Epithelial cell of proximal tubule (primary cell): ENCODE measurements around the gene NAV1. TPM values are rescaled to one million over a fixed set of nuclear protein-coding genes. Genes with fewer than 3 reads are reported as not detected.

ENCODE experiments used
- DNase-seq: peaks from one replicate; pipeline ENCODE4 v3.0.0-alpha.2; 2011; ENCODE audit warnings: low read depth
- H3K4me3 ChIP-seq: 2 replicates; pipeline ENCODE4 v1.5.1; 2011; ENCODE audit warnings: low read depth, mild to moderate bottlenecking, low read length
- total RNA-seq: library from RNA; depleted of rRNA; stranded (reverse); fragments of >200 nt; gene quantifications from 2 replicates; pipeline ENCODE4 v1.2.3, GENCODE V29; 2015
- TF ChIP-seq, protein P1 (sequence below): conservative IDR thresholded peaks from 2 replicates; pipeline ENCODE4 v1.5.1; 2012; ENCODE audit warnings: low read depth, mild to moderate bottlenecking, low read length

Gene NAV1
- total RNA-seq, 1 donor from 2014 or later = 24.3 TPM

DNA sequence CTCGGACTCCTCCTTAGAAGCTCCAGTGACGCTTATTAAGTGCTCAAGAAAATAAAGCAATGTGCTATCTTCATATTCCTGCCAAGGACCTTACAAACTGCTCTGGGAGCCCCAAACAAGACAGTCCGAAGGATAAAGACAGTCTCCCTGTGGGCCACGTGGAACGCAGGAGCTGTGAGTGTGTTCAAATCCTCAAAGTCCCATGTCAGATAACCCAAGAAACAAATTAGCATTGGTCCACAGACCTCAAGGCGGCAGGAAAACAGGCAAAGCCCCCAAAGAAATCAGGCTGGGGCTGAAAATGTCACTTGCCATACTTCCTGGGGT, 3.0 kb upstream of the NAV1 start:
- TF ChIP-seq, protein P1, sequence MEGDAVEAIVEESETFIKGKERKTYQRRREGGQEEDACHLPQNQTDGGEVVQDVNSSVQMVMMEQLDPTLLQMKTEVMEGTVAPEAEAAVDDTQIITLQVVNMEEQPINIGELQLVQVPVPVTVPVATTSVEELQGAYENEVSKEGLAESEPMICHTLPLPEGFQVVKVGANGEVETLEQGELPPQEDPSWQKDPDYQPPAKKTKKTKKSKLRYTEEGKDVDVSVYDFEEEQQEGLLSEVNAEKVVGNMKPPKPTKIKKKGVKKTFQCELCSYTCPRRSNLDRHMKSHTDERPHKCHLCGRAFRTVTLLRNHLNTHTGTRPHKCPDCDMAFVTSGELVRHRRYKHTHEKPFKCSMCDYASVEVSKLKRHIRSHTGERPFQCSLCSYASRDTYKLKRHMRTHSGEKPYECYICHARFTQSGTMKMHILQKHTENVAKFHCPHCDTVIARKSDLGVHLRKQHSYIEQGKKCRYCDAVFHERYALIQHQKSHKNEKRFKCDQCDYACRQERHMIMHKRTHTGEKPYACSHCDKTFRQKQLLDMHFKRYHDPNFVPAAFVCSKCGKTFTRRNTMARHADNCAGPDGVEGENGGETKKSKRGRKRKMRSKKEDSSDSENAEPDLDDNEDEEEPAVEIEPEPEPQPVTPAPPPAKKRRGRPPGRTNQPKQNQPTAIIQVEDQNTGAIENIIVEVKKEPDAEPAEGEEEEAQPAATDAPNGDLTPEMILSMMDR = no peak
- no peak overlapping the region for H3K4me3 ChIP-seq
- DNase-seq = no peak

DNA sequence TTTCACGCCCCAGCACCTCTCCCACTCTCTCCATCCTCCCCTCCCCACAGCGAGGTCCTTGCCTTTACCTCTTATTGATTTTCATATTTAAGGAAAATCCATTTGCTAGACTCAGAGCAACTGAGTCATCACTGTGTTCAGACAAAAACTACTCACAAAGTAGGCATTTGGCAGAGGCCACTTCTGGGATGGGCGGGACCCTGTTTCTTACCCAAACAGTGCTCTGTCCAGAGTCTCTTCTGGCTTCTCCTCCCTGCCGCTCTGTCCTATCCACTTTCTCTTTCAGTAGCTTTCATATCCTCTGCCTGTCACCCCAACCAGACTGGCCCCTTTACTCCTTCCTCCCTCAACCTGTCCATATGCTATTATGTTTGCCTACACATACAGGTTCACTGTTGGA, 2.4 kb upstream of the NAV1 start:
- DNase-seq = no peak
- no peak overlapping the region for H3K4me3 ChIP-seq

DNA sequence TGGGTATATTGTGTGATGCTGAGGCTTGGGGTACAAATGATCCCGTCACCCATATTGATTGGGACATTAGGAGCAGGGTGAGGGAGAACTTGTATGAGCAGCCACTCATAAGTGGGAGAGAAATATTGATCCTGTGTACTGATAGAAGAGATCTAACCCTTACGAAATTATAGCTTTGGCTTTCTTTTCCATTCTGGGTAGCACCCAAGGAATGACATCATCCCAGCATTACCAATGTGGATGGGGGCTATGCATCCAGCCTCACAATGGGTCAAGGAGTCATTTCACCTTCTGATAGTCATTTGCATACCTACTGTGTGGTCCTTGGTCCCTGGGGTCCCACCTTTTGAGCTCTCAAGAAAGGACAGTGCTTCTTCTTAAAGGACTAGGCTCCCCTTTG, 1.9 kb upstream of the NAV1 start:
- H3K4me3 ChIP-seq = no peak overlapping the region
- TF ChIP-seq, protein P1 = no peak
- DNase-seq = no peak

More for the DNA sequence above, 2.4 kb upstream of the NAV1 start:
- TF ChIP-seq, protein P1 = no peak

DNA sequence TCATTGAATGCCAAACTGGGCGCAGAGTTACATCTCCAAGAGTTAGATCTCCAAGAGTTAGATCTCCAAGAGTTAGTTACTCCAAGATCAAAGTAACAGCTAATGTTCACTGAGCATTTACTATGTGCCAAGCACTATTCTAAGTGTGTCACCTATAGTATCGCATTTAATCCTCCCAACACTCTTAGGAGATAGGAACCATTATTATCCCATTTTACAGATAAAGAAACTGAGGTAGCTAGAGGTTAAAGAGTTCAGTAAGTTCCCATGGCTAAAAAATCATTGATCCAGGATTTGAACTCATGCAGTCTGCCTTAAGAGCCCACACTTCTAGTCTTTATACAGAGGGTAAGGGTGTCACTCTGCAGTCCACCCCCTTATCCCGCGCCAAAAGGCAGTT, 1.5 kb upstream of the NAV1 start:
- TF ChIP-seq, protein P1 = no peak
- no peak for DNase-seq
- H3K4me3 ChIP-seq = no peak overlapping the region

DNA sequence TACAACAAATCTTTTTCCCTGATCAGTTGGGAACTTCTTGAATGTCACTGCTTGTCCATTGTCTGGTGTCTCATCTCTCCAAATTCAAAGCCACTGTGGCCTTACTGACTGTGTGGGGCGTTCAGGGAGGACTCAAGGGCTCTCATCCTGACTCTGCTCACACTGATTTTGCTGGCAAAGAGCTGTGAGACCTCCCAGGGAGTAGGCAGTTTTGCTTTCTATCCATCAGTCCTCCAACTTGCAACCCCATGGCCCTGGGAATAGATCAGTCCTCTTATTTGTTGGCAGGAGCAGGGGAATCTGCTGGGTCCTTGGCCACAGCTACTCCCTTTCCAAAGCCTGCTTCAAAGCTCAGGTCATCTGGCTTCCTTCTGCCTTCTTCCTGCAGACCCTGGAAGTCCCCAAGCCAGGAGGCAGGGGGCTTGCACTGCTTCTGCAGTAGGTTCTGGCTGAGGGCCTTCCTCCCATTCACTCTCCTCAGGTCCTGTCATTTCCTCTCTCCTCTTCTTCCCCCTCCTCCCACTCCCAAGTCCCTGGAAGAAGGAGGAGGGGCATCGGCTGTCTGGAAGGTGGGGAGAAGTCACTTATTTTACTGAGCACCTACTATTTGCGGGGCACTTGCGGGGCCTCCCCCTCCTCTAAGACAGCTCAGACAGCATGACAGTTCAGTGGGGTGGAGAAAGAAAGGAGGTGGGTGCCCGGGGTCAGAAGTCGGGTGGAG, 876 bp upstream of the NAV1 start:
- DNase-seq = no peak
- TF ChIP-seq, protein P1 = no peak
- peak overlapping the region; percentile 57 for H3K4me3 ChIP-seq

DNA sequence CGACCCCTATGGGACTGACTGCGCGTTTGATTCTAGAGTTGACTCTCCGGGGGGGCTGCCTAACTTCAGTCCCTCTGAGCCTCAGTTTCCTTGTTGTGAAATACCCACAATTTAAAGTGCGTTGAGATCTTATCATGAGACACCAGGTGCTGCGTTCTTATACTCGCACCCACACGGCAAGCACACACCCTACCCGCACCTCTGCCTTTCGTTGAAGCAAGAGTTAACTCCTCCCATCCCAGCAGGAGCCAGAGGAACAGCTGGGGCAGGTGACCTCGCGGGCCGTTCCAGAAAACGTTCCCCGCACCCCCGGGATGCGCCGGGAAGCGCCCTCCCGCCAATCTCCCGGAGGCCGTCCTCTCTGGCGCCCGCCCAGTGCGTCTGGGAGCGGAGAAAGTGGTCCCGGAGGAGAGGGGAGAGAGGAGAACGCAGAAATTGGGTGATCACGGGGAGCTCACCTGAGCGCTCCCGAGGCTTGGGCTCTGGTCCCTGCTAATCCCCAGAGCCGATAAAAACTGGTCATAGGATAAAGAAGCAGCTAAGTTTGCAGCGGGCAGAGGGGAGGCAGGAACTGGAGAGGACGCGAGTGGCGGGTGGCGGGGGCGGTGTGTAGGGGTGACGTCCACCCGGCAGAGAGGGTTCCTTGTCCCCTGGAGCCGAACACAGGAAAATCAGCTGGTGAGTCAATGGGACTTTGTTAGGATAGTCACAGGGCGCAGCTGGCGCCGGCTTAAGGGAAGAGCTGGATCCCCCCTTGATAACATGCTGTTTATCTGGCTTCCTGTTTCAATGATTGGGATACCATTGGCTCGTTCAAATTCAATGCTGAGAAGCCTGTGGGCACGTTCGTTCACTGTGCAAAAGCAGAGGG, 869 bp downstream of the NAV1 start:
- peak overlapping the region; percentile 57 for H3K4me3 ChIP-seq
- TF ChIP-seq, protein P1 = no peak
- no peak for DNase-seq
